ENCODE results near the gene BTK.

BTK gene

DNA sequence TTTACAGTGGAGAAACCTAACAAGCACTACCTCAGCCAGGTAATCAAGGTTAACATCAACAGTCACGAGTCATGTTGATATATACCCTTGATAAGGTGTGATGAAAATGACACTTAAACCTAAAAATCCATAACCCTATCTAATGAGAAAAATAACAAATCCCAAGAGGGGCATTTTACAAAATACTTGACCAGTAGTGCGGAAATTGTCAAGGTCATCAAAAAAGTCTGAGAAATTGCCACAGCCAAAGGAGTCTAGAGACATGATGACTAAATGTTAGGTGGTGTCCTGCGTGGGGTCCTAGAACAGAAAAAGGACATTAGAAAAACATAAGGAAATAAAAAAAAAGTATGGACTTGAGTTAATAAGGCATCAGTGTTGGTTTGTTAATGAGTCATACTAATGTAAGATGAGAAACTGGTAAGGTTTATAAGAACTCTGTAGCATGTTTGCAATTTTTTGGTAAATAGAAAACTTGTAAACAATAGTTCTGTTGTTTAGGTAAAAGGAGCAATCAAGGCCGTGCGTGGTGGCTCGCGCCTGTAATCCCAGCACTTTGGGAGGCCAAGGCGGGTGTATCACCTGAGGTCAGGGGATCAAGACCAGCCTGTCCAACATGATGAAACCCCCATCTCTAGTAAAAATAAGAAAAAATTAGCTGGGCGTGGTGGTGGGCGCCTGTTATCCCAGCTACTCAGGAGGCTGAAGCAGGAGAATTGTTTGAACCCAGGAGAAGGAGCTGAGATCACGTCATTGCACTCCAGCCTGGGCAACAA lies 7.7 kb upstream of the BTK start:
- DNase-seq (ENCODE audit: low read depth in 2 of 2), result no peak

DNA sequence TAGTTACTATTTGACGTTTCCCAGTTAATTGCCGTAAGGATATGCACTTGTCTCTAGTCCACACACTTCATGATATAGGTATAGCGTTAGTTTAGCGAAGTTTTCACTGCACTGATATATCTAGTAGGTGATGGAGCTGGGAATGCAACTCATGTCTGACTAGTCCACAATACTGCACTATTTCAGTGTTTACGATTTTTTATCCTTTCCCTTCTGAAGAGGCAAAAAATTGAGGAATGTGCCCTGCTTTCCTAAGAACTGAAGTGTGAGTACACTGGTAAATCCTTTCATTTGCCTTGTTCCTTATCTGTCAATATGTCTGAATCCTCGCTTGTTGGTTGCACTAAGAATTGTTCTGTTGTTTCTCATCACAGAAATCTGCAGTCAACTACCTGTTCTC lies 5.8 kb upstream of the BTK start:
- DNase-seq (ENCODE audit: low read depth in 2 of 2), result no peak

DNA sequence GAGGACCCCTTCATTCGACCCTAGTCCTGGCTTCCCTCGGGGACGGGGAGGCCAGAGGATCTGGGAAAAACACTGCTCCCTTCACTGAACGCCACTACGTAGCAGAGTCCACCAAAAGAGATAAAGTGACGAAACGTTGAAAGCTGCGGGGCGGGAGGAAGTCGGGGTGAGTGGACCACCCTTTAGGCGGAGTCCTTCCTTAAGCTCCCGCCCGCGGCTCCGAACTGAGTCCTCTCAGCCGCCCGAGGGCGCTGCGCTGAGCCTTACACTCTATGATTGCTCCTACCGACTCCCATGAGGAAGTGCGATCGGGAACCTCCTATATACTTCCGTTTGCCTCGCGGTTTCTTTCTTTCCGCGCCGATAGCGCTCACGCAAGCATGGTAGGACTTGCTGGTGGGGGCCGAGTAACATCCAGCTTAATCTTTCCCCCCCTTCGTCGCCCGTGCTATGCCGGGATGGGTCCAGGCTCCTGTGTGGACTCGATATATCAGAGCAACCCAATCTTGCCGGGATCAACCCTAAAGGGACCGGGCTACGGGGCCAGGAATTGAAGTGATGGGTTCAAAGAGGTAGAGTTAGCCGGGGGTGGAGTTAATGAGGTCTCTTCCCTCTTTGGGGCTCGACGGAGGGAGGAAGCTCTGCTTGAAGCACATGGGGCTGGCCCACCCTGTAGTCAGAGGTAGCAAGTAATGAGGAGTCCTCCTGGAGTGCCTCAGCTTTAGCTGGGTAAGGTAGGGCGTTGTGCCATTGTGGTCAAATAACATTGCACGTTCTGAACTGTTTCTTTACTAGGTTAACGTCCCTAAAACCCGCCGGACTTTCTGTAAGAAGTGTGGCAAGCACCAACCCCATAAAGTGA lies 4.9 kb upstream of the BTK start, which contains the start of gene RPL36A:
RPL36A (plus strand) TSS at position 348 of the 862 bp plus-strand sequence; CDS start at position 381, 33 bp downstream.
- peak; percentile 71 to 72 for DNase-seq (ENCODE audit: low read depth in 2 of 2)

DNA sequence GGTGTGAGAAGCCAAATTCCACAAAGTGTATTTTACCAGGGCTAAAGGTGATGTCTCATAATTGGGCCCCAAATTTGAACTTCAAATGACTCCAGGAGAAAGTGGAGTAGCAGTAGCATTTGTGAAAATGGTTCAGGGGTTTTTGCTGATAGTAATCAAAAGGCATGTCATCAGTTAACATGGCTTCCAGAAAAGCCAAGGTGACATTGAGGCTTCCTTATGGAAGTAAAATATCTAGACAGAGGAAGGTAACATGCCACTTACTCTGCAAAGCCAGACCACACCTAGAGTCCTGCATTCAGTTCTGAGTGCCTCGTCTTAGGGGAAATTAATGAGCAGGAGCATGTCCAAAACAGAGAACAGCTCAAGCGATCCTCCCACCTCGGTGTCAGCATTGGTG lies 2.6 kb upstream of the BTK start:
- DNase-seq (ENCODE audit: low read depth in 2 of 2), result no peak

DNA sequence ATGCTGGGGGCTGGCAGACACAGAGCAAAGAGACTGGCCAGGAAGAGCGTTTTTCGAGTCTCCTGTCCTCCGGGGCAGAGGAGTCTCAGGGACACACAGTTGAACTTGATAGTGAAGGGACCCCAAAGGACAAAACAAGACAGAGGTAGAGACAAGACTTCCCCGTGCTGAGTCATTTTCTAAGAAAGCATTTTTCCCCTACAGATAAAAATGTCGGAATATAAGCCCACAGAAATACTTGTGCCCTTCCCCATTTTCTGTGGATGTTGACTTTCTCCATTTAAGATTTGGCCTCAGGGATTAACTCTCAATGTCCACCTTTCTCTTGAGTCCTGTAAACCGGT lies 523 bp upstream of the BTK start:
- DNase-seq (ENCODE audit: low read depth in 2 of 2), result no peak

DNA sequence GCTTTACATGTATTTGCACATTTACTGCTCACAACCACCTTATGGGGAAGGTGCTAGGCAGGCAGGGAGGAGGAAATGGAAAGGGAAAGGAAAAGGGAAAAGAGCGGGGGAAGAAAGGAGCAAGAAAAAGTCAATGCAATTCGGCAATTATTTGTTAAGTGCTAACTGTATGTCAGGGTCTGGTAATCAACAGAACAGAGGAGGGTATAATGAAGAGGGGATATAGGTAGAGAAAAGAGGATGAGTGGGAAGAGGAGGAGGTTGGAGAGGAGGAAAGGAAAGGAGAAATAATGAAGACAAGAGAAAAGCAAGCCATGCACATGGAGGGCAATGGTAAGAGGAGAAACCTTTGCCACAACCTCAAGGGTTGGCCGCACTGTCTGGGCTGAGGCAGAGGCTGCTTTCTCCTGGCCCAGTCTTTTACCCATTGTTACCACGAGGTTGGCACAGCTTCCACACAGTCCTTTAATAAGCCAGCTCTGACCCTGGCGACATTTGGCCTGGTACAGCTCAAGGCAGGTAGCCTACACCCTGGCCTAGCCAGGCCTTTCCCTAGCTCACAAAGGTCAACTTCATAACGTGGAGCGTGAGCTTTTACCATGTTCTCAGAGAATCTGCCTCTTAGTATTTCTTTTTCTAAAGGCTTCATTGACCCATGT lies 836 bp downstream of the BTK start:
- no peak for DNase-seq (ENCODE audit: low read depth in 2 of 2)

DNA sequence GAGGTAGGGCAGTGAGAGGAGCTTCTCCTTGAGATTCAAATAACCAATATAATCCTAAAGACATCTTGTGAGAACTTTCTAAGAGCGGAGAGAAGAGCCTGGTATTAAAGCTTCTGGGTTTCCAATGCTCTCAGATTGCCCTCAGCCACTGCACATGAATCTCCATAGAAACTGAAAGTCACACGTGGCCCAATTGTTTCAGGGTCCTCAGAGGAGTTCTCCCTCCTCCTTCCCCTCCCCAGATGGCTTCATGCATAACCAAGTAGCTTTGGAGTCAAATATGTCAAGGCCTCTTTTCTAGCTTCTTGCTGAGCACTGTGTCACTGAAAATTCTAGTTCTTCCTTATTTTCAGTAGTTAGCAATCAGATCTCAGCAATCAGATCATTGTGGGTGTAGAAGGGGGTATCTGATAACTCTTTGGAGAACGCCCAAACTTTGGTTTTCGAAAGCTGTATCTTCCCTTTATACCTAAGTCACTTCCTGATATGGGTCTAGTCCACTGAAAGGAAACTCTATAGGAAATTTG lies 2.2 kb downstream of the BTK start:
- DNase-seq (ENCODE audit: low read depth in 2 of 2), result no peak

DNA sequence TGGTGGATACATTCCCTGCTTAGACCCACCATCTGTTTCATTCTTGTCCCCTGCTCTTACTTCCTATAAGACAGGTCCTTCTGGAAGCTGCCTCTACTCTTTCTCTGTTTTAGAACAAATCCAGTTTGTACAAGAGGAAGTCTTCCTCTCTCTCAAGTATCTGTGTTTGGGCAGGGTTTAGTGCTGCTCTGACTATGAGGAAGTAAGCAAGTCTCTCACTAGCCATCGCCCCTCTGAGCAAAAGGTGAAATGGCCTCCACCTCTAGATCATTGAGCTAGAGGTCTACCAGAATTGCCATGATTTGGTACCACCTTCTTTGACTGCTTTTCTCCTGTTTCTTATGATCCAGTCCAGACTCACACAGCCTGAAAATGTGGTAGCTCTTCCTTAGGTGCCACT lies 8.4 kb downstream of the BTK start:
- DNase-seq (ENCODE audit: low read depth in 2 of 2), result no peak

DNA sequence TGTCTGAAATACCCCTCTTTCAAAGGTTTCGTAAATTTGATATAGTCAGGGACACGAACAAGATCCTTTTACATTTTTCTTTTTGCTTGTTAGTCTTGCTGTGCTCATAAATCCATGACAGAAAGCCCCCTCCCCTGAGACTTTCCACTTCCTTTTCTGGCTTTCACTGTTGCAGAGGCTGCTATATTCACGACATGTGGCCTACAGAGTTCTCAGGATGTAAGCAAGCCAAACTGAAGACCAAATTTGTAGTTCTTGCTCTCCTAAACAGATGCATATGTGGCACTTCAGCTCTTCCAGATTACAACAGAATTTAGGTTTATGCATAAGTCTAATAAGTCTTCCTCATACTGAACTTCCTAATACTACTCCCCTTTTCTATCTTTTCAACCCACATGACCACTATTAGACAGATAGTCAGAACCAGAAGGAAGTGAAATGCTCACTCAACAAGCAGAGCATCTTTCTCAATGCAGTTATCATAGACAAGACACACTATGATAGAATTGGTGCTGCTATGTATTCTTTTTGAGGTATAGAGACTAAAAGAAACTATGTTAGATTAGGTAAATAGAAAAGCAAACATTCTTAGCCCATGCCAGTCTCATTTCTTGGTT lies 15.0 kb downstream of the BTK start:
- no peak for DNase-seq (ENCODE audit: low read depth in 2 of 2)

DNA sequence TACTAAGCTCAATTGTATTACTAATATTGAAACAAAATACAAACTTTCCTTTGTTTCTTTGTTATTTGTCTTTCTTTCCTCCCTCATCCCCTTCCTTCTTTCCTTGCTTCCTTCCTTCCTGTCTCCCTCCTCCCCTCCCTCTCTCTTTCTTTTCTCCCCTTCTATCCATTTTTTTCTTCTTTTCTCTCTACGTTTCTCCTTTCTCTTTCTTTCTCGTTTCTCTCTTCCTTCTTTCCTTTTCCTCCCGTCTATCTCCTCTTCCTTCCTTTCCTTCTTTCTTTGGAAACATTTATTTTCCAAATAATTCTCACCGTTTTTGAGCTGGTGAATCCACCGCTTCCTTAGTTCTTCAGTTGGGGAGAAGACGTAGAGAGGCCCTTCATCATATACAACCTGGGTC lies 16.3 kb downstream of the BTK start:
- no peak for DNase-seq (ENCODE audit: low read depth in 2 of 2)

DNA sequence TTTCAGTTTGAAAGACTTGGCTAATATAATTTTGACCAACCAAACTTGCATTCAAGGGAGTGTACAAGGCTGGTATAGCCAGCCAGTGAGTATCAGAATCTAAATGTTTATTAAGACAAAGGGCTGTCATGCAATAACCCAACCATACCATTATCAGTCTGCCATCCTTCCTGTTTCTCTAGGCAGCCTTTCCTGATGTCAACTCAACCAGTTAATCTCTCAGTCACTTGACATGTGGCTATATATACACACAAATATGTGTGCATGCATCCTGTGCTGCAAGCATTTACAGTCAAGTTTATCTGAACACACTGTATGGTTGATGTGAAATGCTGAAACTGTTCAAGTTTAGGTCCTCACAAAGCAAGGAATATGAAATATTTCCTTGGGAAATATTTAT lies 17.2 kb downstream of the BTK start:
- DNase-seq (ENCODE audit: low read depth in 2 of 2), result no peak

DNA sequence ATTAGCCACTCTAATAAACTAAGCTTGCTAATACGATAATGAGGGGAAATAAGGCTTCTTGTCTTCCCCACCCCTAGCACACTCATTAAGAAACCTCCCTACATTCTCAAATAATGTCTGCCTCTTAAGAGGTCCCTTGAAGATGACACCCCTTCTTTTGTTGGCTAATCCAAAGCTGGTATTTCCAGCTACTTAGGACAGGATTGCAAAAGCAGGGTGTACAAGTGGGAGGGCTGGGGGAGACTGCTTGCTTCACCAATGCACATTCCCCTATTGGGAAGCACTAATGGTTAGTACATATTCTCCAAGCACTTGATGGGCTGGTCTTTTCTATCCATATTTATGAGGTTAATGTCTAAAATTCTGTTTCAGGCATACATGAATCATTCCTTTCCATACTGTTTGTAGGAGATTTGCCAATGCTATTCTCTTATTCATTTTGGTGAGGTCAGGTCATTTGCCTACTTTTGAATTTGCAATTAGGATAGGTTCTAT lies 20.6 kb downstream of the BTK start:
- DNase-seq (ENCODE audit: low read depth in 2 of 2), result no peak

DNA sequence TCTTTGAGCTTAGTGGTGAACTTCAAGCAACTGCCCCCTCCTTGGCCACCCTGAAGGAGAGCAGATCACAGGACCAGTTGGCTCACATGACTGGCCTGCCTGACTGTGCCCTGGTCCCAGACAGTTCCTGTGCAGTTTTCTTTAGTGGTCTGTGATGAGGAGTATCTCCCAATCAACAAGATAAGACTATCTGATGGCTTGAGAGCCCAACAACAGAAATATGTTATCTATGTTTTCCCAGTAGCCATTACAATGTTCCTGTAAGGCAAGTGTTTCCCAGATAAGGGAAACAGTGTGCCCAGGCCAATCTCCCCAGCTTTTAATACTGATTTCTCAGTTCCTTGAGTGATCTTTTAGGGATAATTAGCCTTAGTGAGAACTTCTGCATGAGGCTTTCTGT lies 23.2 kb downstream of the BTK start:
- DNase-seq (ENCODE audit: low read depth in 2 of 2), result no peak

DNA sequence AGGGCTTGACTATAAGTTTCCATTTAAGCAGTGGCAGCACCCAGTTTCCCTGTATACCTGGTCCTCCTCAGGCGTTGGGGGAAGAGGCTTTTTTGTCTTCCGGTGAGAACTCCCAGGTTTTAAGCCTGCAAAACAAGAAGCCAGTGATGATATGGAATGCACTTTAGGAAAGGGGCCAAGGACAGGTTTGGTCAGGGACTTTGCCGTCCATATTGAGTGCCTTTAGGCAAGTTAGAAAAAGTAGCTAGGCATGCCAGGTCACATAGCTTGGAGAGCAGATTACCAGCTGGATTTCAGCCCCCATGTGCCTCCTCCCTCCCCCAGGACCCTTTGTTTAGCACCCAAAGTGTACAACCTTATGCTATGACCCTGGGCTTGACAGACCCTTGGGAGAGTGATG lies 23.9 kb downstream of the BTK start:
- DNase-seq (ENCODE audit: low read depth in 2 of 2), result no peak

DNA sequence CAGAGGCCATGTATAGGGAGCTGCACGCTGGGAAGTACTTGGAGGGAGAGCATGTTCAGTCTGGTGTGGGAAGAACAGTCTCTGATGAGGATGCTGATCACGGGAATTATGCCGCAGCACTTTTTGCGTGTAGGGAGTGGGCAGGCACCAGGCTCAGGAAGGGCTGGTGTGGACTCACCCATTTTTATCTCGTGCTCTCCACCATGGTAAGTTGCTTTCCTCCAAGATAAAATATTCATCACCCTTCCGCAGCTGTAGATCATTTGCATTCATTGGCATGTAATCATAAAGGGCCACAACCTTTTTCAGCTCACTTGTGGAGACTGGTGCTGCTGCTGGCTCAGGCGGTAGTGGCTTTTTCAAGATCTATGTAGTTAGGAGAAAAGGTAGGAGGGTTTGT lies 25.6 kb downstream of the BTK start:
- DNase-seq (ENCODE audit: low read depth in 2 of 2), result no peak

DNA sequence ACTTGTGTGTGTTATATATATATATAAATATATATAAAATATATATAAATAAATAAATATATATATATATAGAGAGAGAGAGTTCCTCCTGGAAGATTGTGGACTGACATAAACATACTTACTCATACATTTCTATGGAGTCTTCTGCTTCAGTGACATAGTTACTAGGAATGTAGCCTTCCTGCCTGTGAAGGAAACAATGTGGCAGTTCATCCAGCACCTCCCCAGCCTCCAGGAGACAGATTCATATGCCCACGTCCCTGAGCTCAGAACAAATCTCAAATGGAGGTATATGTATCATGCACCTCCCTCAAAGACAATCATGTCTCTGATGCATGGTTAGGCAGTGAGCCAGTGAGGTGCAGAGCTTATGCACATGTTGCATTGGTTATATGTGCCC lies 26.0 kb downstream of the BTK start:
- DNase-seq (ENCODE audit: low read depth in 2 of 2), result no peak

DNA sequence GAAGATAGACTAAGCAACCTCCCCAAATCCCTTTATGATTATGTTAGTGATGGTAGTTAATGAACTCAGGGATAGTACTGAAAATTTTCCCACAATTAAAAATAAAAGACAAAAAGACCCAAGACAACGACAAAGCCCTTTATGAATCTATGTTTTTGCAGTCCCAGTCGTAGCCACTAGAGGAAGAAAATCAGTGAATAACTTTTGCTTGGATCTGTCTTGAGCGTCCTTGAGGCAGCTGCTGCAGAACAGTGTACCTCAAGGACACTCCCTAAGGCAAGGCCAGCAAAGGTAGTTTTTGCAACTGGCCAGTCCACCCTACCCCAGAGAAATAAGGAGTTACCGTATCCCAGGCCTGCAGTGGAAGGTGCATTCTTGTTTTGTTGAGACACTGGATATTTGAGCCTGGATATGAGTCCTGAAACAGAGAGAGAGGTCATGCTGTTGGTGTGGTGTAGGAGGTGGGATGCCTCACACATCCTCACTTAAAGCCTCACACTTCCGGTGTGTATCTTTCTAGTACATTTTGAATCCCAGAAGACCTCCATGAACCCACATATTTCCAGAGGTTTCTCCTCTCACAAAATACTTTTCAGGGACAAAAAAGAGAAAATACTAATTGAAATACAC lies 28.7 kb downstream of the BTK start:
- no peak for DNase-seq (ENCODE audit: low read depth in 2 of 2)

DNA sequence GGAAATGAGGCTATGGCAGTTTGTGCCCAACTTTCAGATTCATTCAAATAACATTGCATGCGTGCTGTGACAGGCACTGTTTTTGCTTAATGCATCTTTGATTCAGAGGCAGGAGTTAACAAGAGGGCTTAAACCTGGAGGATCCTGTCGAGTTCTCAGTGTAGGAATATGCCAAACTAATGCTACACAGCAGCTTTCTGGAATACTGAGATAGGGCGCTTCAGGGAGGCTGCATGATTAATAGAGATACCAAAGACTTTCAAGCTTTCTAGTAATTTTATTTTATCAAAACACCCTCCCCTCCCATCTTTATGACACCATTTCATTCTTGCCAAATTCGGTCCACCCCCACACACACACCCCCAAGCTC lies 36.8 kb downstream of the BTK start:
- no peak for DNase-seq (ENCODE audit: low read depth in 2 of 2)

DNA sequence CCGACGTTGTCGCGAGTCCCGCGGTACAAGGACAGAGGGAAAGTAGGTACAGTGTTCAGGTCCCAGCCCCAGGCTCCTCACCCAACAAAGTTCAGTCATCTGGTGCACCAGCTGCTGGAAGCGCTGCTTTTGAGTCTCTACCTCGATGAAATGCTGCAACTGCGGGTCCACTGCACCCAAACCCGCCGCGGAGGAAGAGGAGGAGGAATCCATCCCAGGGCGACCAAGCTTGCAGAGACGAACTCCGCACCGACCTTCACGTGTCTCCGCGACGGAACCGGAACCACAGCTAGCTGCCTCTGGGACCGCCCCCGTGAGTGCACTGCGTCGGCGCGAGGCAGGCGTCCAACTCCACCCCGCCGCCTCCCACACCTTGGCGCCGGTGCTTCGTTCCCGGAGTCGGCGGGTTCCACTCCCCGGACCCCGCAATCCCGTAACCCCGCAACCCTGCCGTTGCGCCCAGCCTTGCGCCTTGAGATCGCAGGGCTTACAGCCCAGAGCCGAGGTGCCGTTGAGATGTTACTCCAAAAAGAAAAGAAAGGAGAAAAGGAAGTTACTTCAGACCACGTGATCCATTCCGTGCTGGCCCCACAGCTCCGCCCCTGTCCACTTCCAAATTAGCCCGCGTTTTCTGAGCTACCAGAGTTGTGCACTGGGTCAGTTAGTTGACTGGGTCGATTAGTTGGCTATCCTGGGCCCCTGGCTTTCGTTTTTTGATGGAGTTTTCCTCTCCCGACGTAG lies 37.4 kb downstream of the BTK start, which contains the start of gene TIMM8A:
TIMM8A (minus strand) TSS at position 291 of the 741 bp plus-strand sequence; CDS start at position 213, 78 bp downstream.
- peak; percentile 60 to 70 for DNase-seq (ENCODE audit: low read depth in 2 of 2)

DNA sequence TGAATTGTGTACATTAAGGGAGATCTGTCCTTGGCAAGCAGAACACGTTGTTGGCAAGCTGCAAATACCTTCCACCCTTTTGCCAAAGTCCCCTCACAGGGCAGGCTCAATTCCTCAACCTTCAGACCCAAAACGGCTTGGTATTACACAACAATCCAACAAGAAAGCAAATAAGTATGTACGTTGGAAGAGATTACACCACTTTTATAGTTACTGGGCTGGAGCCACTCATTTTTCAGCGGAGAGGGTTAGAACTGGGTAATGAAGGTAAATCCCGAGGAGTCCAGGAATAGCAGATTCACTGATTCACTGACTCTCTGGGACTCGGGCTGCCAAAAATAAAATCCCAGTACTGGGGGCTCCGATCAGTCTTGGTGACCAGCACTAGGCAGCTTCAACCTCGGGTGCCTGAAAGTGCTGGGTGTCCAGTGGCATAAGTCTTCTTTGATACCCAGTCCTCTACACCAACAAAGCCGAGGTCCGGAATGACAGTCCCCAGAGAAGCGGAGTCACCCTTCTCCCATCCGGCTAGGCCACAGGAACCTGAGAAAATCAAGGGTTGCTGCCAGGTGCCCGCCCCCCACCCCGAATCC lies 38.0 kb downstream of the BTK start:
- no peak for DNase-seq (ENCODE audit: low read depth in 2 of 2)

All from stimulated activated CD4-positive, alpha-beta T cell treated with anti-CD3 and anti-CD28 coated beads, Interleukin-4, amount 100 ng/mL, for 48 hours (primary cell).